ENCODE results near the gene DLG2.

DNA sequence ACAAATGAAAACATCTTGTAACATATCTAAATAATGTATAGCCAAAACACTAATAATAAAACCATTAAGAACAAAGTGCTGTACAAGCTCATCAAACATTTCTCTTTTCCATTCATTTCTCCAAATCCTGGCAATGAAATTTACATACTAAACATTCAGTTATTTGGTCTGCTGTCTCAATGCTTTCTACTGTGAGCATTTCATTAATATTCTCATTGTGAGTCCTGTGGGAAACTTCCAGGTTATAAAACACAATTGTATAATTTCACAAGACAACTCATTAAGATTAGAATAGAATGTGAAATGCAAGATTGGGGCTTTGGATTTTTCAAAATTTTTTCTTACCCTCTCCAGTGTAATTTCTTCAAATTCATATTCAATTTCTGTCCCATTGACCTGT is 1464.0 kb downstream of the DLG2 start:
- TF ChIP-seq CEBPB (IDR thresholded peaks at IDR 0.05; ENCODE audit: low read depth, low read length) (no peak), CTCF (IDR thresholded peaks at IDR 0.05; ENCODE audit: control extremely low read depth in 1 of 3, insufficient read depth in 1 of 3, low read depth in 1 of 3, low read length in 3 of 3) (no peak)
